ENCODE measurements around the gene PRKCA.

The PRKCA gene

DNA sequence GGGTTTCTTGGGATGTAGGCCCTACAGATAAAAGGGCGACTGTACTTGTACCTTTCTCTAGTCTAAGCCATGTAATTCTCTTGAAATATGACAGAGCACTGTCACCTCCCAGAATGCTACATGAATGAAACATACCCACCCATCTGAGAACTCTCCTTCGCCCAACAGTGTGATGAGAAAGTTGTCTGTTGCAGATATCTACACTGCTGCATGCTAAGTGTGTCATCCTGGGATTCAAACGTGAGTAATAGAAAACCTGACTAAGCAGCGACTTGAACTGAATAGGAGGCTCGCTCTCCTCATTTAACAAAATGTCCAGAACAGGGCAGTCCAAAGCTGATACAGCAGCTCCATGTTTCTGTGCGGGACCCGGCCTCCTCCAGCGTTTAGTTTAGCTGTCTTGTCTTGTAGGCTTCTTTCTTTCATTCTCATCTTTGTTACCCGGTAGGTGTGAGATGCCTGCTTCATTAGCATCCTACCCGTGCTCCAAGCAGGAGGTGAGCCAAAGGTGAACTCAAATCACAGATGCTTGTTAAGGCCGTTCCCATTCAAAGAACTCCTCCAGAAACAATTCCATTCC lies 211.9 kb downstream of the PRKCA start:
- H3K27me3 Mint-ChIP-seq, result no peaks in the 10 kb centered on the region

DNA sequence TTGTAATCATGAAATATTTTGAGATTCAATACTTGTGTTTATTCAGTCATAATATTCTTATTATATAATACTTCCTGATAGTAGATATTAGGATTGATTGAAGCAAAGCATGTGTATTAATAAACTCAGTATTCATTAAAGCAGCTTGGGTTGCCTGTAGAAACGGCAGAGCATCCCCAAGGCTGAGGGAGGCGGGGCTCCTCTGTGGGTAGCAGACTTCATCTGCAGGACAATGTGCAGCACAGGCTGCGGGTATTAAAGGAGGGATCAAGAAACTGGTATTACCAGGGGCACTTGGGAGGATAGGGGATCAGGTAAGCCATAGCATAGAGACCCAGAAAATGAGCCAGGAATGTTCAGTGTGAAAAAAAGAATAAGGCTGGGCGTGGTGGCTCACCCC lies 213.6 kb downstream of the PRKCA start:
- peak overlapping the region; percentile 66 for H3K27ac Mint-ChIP-seq
- H3K9me3 Mint-ChIP-seq (ENCODE audit: low read depth), result no peaks in the 10 kb centered on the region
- H3K4me3 Mint-ChIP-seq, result no peak overlapping the region
- no peaks in the 10 kb centered on the region for H3K27me3 Mint-ChIP-seq
- peaks cover 73% of the 10 kb centered on the region for H3K4me1 Mint-ChIP-seq (ENCODE audit: low read depth)
- H3K36me3 Mint-ChIP-seq, result peaks cover 20% of the 10 kb centered on the region

More for the DNA sequence above, 211.9 kb downstream of the PRKCA start:
- Mint-ChIP-seq H3K9me3 (ENCODE audit: low read depth) (no peaks in the 10 kb centered on the region), H3K27ac (peak overlapping the region; percentile 77), H3K4me3 (no peak overlapping the region), H3K36me3 (peaks cover 20% of the 10 kb centered on the region), H3K4me1 (ENCODE audit: low read depth) (peaks cover 78% of the 10 kb centered on the region)

DNA sequence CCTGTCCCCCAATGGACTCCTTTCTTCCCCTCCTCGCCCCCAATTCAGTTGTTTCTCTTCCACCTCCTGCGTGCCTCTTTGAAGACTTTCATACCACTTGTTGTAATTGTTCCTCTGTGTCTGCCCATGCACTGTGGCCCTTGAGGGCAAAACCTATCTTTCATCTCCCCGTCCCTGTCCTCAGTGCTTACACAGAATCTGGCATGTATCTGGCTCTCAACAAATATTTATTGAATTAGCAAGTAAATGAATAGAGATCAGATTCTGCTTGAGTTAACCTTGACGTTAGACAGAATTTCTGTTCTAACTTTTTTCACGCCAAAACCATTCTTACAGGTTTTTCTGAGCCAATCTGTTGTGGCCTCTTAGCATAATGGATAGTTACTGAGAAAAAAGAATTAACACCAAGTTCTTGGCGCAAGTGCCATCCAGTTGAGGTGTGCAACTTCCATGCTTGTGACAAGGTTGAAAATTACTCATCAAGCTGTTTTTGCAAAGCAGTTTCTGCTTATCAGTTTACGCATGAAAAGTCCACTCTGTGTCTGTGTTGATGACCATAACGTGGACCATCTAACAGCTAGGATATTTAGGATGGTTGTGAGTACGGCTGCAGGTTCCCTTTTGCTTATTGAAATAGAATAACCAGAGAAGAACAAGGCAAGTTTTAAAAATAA lies 215.1 kb downstream of the PRKCA start:
- no peaks in the 10 kb centered on the region for H3K9me3 Mint-ChIP-seq (ENCODE audit: low read depth)
- peaks cover 17% of the 10 kb centered on the region for H3K36me3 Mint-ChIP-seq
- peak overlapping the region; percentile 84 for H3K27ac Mint-ChIP-seq
- H3K4me1 Mint-ChIP-seq (ENCODE audit: low read depth), result peaks cover 73% of the 10 kb centered on the region
- no peaks in the 10 kb centered on the region for H3K27me3 Mint-ChIP-seq
- H3K4me3 Mint-ChIP-seq, result peak overlapping the region; percentile 46

DNA sequence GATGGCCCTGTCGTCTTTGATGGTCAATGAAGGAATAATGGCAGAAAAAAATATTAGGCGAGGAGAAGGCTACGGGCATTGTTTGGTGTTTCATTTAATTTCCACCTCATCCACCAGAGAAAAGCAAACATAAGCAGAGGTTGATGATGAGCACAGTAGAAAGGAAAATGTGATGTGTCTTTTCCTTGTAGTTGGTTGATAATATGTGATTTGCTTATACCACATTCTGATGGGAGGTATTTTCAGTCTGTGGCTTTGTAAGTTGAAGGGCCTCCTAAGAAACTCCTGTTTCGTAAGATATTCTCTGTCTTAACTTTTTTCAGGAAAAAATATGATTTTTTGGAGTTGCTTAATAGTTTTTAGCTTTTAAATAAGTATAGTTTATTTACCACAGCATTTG lies 215.7 kb downstream of the PRKCA start:
- H3K36me3 Mint-ChIP-seq, result peaks cover 15% of the 10 kb centered on the region
- peak overlapping the region; percentile 51 for H3K4me3 Mint-ChIP-seq
- H3K27ac Mint-ChIP-seq, result peak overlapping the region; percentile 84
- no peaks in the 10 kb centered on the region for H3K9me3 Mint-ChIP-seq (ENCODE audit: low read depth)
- no peaks in the 10 kb centered on the region for H3K27me3 Mint-ChIP-seq
- H3K4me1 Mint-ChIP-seq (ENCODE audit: low read depth), result peaks cover 73% of the 10 kb centered on the region

DNA sequence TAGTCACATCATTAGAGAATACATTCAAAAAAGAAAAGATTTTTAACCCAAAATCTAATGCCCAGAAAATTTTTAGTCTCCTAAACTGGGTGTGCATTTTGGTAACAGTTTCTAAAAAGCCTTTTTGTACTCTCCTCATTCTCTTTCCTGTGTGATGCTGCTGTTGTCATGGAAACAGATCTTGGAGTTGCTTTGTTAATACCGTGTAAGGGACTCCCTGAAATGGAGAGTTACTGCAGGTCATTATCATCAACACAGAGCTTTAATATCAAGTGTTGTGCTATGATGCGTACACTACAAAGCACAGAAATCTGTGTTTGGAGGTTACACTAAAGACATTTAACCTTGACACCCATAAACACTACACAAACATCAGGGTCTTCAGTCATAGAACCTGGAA lies 216.3 kb downstream of the PRKCA start:
- H3K4me3 Mint-ChIP-seq, result peak overlapping the region; percentile 17
- peaks cover 75% of the 10 kb centered on the region for H3K4me1 Mint-ChIP-seq (ENCODE audit: low read depth)
- peaks cover 13% of the 10 kb centered on the region for H3K36me3 Mint-ChIP-seq
- H3K27me3 Mint-ChIP-seq, result no peaks in the 10 kb centered on the region
- no peaks in the 10 kb centered on the region for H3K9me3 Mint-ChIP-seq (ENCODE audit: low read depth)
- H3K27ac Mint-ChIP-seq, result peak overlapping the region; percentile 84

DNA sequence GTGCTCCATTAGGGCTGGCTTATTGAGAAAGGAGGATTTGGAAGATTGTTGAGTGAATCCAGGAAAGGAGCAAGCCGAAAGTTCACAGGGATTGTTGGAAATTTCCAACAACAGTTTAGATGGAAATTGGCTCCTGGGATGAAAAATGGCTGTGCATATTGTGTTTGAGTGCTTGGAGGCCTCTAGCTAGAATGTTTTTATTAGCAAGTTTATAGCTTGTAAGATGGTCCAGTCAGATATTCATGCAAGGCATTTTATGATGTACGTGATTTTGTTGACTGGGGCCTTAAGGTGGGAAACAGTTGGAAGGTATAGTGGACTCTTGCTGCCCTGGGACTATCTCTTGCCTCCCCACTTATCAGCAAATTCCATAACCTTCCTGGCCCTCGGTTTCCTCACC lies 216.7 kb downstream of the PRKCA start:
- Mint-ChIP-seq H3K36me3 (peaks cover 13% of the 10 kb centered on the region), H3K4me1 (ENCODE audit: low read depth) (peaks cover 76% of the 10 kb centered on the region), H3K4me3 (no peak overlapping the region), H3K9me3 (ENCODE audit: low read depth) (no peaks in the 10 kb centered on the region), H3K27me3 (no peaks in the 10 kb centered on the region), H3K27ac (peak overlapping the region; percentile 84)

DNA sequence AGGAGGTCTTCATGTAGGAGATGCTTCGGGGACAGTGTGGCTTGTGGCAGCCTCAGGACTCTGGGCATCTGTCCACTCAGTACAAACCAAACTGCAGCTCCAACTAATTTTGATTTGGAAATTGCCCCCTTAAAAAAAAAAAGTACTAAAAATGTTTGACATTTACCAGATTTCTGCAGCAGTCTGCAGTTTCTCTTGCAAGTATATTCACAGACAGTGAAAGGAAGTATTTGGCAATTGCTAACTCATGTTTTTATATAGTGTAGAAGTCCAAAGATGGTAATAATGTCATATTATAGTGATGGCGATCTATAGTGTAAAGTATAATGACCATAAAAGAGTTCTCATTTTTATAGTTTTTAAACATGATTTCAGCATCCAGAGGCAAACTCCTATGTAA lies 218.6 kb downstream of the PRKCA start:
- peaks cover 18% of the 10 kb centered on the region for H3K36me3 Mint-ChIP-seq
- H3K4me3 Mint-ChIP-seq, result no peak overlapping the region
- peaks cover 80% of the 10 kb centered on the region for H3K4me1 Mint-ChIP-seq (ENCODE audit: low read depth)
- no peaks in the 10 kb centered on the region for H3K9me3 Mint-ChIP-seq (ENCODE audit: low read depth)
- no peaks in the 10 kb centered on the region for H3K27me3 Mint-ChIP-seq
- peak overlapping the region; percentile 3 for H3K27ac Mint-ChIP-seq

DNA sequence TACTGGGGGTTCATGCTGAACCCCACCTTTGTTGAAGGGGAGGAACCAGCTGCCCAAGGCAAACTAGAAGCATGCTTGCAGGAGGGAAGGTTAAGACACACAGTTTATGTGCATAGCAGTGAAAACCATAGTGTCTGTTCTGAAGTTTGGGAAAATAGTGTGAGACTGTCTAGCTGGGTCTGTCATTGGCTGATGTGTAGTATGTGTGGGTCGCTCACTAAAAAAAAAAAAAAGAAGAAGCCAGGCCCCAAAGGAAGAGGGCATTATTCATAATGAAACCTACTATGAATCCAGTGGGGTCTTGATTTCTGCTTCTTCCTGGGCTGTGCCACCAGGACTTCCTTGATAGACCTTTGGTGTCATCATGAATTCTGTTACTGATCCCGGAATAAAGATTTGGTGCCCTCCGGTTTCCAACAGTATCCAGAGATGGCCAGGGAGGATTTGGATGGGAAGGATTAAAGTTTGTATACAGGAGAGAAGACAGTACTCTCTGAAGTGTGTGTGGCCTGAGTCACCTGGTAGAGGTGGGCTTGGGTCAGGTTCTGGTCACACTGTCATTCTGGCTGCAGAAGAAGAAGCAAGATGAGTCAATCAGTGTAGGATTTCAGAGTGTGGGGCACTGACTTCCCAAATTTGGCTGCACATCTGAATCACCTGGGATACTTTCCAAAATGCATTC lies 220.3 kb downstream of the PRKCA start:
- Mint-ChIP-seq H3K36me3 (peaks cover 16% of the 10 kb centered on the region), H3K4me3 (peak overlapping the region; percentile 2), H3K4me1 (ENCODE audit: low read depth) (peaks cover 82% of the 10 kb centered on the region), H3K27me3 (no peaks in the 10 kb centered on the region), H3K9me3 (ENCODE audit: low read depth) (no peaks in the 10 kb centered on the region), H3K27ac (peak overlapping the region; percentile 42)

DNA sequence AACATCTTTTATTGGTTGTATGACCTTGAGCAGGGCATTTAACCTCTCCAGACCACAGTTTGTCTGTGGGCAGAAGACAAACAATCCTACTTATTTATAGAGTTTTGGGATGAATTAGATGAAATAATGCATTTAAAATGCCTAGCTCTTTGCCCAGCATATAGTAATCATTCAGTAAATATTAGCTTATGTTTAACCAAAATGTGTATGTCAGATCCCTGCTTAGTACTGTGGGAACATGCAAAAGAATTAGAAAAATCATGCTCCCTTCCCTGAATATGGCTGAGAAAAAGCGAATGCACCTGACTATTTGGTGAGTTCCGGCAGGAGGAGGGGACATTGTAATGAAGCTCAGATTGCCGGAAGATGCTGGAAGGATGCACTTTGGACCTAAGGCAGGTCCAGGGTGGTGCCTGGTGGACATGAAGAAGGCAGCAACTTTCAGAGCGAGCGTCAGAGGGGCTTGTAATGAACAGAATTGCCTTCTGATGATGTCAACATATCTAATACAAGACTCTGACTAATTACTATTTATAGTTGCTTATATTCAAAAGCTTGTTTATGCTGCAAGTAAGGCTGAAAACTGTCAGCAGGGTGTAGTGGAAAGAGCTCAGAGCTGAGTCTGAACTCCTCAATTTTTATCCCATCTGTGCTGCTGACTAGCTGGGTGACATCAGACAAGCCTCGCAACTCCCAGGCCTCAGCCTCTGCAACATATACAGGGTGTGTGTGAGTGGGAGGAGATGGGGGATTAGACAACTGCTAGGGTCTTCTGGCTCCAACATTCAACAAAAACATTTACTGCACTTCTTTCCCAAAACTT lies 221.2 kb downstream of the PRKCA start:
- H3K4me3 Mint-ChIP-seq, result no peak overlapping the region
- peaks cover 18% of the 10 kb centered on the region for H3K36me3 Mint-ChIP-seq
- no peak overlapping the region for H3K27ac Mint-ChIP-seq
- no peaks in the 10 kb centered on the region for H3K27me3 Mint-ChIP-seq
- peaks cover 78% of the 10 kb centered on the region for H3K4me1 Mint-ChIP-seq (ENCODE audit: low read depth)
- no peaks in the 10 kb centered on the region for H3K9me3 Mint-ChIP-seq (ENCODE audit: low read depth)

DNA sequence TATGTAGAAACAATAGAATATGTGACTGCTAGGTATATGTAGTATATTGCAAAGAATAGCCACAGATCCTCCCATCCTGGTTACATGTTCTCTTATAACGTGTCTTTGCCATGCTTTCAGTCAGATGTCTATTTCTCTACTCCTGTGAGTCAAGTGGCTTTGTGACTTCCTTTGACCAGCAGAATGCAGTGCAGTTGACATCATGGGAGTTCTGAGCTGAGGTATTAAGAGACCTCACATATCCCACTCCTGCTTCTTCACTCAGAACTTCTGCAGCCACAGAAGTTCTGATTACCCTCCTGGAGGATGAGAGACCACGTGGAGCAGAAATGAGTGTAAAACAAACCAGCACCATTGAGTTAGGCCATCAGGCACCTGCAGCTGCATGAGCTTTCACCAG lies 222.5 kb downstream of the PRKCA start:
- Mint-ChIP-seq H3K27ac (peak overlapping the region; percentile 36), H3K27me3 (no peaks in the 10 kb centered on the region), H3K4me1 (ENCODE audit: low read depth) (peaks cover 75% of the 10 kb centered on the region), H3K36me3 (peaks cover 23% of the 10 kb centered on the region), H3K4me3 (no peak overlapping the region), H3K9me3 (ENCODE audit: low read depth) (no peaks in the 10 kb centered on the region)

DNA sequence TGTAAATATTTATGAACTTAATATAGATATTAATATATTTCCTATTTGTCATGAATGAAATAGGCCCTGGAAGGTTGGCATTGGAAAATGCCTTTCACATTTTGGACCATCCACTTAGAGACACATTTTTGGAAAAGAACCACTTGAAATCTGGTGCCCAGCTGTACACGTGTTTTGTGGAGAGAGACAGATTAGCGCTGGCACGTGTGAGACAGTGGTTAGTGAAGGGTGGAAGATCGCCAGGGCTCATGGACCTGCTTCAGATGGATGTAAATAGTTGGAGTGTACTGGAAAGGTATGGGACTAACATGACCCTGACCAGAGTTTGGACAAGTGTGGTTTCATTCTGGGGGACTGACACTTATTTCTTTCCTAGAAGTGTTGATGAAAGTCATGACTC lies 222.9 kb downstream of the PRKCA start:
- no peak overlapping the region for H3K4me3 Mint-ChIP-seq
- H3K4me1 Mint-ChIP-seq (ENCODE audit: low read depth), result peaks cover 79% of the 10 kb centered on the region
- H3K9me3 Mint-ChIP-seq (ENCODE audit: low read depth), result no peaks in the 10 kb centered on the region
- peaks cover 26% of the 10 kb centered on the region for H3K36me3 Mint-ChIP-seq
- H3K27ac Mint-ChIP-seq, result peak overlapping the region; percentile 1
- H3K27me3 Mint-ChIP-seq, result no peaks in the 10 kb centered on the region

DNA sequence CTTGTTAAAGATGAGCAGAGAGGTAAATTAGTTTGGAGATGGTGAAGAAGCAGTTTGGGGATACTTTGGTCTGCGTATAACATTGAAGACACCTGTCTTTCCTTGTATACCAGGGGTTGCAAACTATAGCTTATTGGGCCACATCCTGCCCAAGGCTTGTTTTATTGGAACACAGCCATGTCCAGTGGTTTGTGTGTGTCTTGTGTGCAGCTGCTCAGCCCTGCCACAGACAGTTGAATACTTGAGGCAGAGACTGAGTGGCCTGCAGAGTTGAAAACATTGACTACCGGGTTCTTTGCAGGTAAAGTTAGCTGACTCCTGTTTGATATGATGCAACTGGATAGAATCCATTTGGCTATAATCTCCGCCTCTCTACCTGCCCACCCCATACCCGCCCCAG lies 224.4 kb downstream of the PRKCA start:
- Mint-ChIP-seq H3K4me1 (ENCODE audit: low read depth) (peaks cover 79% of the 10 kb centered on the region), H3K36me3 (peaks cover 26% of the 10 kb centered on the region), H3K4me3 (no peak overlapping the region), H3K27ac (no peak overlapping the region), H3K9me3 (ENCODE audit: low read depth) (no peaks in the 10 kb centered on the region), H3K27me3 (no peaks in the 10 kb centered on the region)

DNA sequence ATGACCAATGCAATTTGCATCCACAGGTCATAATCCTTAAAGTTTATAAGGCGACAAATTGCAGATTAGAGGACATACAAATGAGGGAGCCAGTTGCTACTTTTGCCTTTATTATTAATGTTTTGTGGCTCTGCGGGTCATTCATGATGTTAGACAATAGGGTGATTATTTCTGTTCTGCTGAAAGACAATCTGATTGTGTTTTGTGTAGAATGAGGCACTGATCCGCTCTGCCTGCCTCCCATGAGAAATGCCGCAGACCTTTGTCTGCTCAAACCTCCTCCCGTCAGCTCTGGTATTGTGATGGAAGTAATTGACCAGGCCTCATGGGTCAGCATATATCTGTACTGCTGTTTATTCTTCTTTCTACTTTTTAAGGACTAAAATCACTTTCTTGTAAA lies 224.9 kb downstream of the PRKCA start:
- H3K27ac Mint-ChIP-seq, result no peak overlapping the region
- H3K36me3 Mint-ChIP-seq, result peaks cover 26% of the 10 kb centered on the region
- no peak overlapping the region for H3K4me3 Mint-ChIP-seq
- H3K9me3 Mint-ChIP-seq (ENCODE audit: low read depth), result no peaks in the 10 kb centered on the region
- H3K4me1 Mint-ChIP-seq (ENCODE audit: low read depth), result peaks cover 76% of the 10 kb centered on the region
- no peaks in the 10 kb centered on the region for H3K27me3 Mint-ChIP-seq

DNA sequence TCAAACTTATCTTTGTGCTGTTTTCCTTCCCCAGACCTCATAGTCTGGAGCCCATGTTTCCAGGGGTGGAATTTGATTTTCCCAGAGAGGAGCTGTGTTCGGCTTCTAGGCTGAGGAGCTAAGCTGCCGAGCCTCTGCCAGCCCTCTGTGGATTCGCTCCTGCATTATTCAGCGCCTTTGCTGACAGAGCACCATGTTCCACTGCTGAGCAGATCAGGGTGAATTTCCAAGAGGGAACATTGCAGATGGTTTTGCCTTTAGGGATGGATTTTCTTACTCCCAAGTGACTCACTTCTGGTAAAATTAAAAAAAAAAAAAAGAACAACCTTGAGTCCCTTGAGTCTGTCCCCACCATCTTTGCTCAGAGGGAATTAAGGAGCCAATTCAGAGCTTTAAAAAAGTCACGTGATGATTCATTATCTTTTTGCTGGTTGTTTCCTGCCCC lies 229.5 kb downstream of the PRKCA start:
- no peak overlapping the region for H3K4me3 Mint-ChIP-seq
- peaks cover 19% of the 10 kb centered on the region for H3K36me3 Mint-ChIP-seq
- peaks cover 73% of the 10 kb centered on the region for H3K4me1 Mint-ChIP-seq (ENCODE audit: low read depth)
- H3K27ac Mint-ChIP-seq, result no peak overlapping the region
- no peaks in the 10 kb centered on the region for H3K9me3 Mint-ChIP-seq (ENCODE audit: low read depth)
- H3K27me3 Mint-ChIP-seq, result no peaks in the 10 kb centered on the region

DNA sequence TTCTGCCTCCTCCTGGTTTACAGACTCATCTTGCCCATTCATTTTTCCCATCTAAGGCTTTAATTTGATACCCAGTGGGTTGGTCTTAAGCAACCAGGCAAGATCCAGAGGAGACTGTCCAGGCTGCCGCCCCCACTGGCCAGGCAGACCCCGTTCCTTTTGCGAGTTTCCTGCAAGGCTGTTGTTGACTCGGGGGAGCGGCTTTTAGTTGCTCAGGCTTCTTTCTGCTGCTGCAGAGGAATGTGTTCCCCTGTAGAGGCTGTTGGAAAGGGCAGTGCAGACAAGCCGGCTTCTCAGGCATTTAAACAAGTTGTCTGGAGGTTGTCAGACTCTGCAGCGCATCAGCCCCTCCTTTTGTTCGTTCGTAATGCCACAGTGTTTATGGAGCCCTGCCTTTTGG lies 231.2 kb downstream of the PRKCA start:
- Mint-ChIP-seq H3K4me1 (ENCODE audit: low read depth) (peaks cover 79% of the 10 kb centered on the region), H3K4me3 (no peak overlapping the region), H3K27ac (no peak overlapping the region), H3K9me3 (ENCODE audit: low read depth) (no peaks in the 10 kb centered on the region), H3K36me3 (peaks cover 17% of the 10 kb centered on the region), H3K27me3 (no peaks in the 10 kb centered on the region)
